IMR-90 (cell line): ENCODE measurements around the gene ODAD2. TPM values are rescaled to one million over a fixed set of nuclear protein-coding genes. Genes with fewer than 3 reads are reported as not detected.

Experiments used
- ATAC-seq: fragments of 200-7000 bp; cut with Tn5 transposase; 2 replicates; pipeline ENCODE4 v1.9.1; 2020; ENCODE audit warnings: low read depth, mild to moderate bottlenecking, moderate library complexity
- BruUV-seq: library from RNA; stranded (reverse); fragments of 400-500 nt; replicated peaks from 2 replicates; lab custom pipeline; 2021; lab: Mats Ljungman, UMichigan
- CTCF ChIA-PET: fragments of 300-600 bp; formaldehyde crosslinking; extraction: SDS; loops from one replicate; lab custom pipeline; 2021; ENCODE audit warnings: antibody characterized with exemption; lab: Yijun Ruan, JAX
- POLR2A ChIA-PET: fragments of 300-600 bp; sonication (Branson Sonifier 250); formaldehyde crosslinking; loops from one replicate; lab custom pipeline; 2022; ENCODE audit warnings: antibody characterized with exemption; ENCODE audit not compliant: unreplicated experiment; lab: Charles Lee
- DNase-seq: peaks from one replicate; pipeline ENCODE4 v3.0.0; 2013
- H2AFZ ChIP-seq: replicated peaks from 2 replicates; pipeline ENCODE3; 2013; ENCODE audit warnings: low read length, mild to moderate bottlenecking; ENCODE audit not compliant: poor library complexity
- H2AK5ac ChIP-seq: 2 replicates; pipeline ENCODE4 v1.6.1; 2013; ENCODE audit warnings: low read depth, low read length, inconsistent platforms
- H2AK9ac ChIP-seq: replicated peaks from 2 replicates; pipeline ENCODE3; 2013; ENCODE audit warnings: mild to moderate bottlenecking, low read depth, low read length, moderate library complexity; ENCODE audit not compliant: poor library complexity
- H2BK120ac ChIP-seq: 2 replicates; pipeline ENCODE4 v1.6.1; 2013; ENCODE audit warnings: low read depth, low read length, inconsistent platforms
- H2BK15ac ChIP-seq: 3 replicates; pipeline ENCODE4 v1.6.1; 2013; ENCODE audit warnings: low read depth, low read length, inconsistent platforms
- H2BK20ac ChIP-seq: 2 replicates; pipeline ENCODE4 v1.6.1; 2013; ENCODE audit warnings: low read depth, mild to moderate bottlenecking, inconsistent platforms, low read length, moderate library complexity
- H2BK5ac ChIP-seq: 2 replicates; pipeline ENCODE4 v1.6.1; 2013; ENCODE audit warnings: mild to moderate bottlenecking, low read depth, low read length, inconsistent platforms; ENCODE audit not compliant: poor library complexity, severe bottlenecking
- H3K14ac ChIP-seq: replicated peaks from 2 replicates; pipeline ENCODE4 v1.6.1; 2013; ENCODE audit warnings: low read depth, low read length, inconsistent platforms
- H3K18ac ChIP-seq: 2 replicates; pipeline ENCODE4 v1.6.1; 2013; ENCODE audit warnings: low read depth, low read length, control low read depth
- H3K23ac ChIP-seq: 2 replicates; pipeline ENCODE4 v1.6.1; 2013; ENCODE audit warnings: low read depth, low read length, inconsistent platforms
- H3K27ac ChIP-seq: 2 replicates; pipeline ENCODE4 v1.5.1; 2013; ENCODE audit warnings: mild to moderate bottlenecking, control low read depth, low read length; ENCODE audit not compliant: insufficient read depth
- H3K27me3 ChIP-seq: 2 replicates; pipeline ENCODE4 v1.6.1; 2013; ENCODE audit warnings: low read length; ENCODE audit not compliant: control insufficient read depth, insufficient read depth
- H3K36me3 ChIP-seq: 2 replicates; pipeline ENCODE4 v1.6.1; 2013; ENCODE audit warnings: low read length, mixed read lengths; ENCODE audit not compliant: control insufficient read depth, insufficient read depth
- H3K4ac ChIP-seq: 2 replicates; pipeline ENCODE4 v1.6.1; 2013; ENCODE audit warnings: low read depth, low read length, inconsistent platforms
- H3K4me1 ChIP-seq: 2 replicates; pipeline ENCODE4 v1.6.1; 2013; ENCODE audit warnings: low read length, mixed read lengths; ENCODE audit not compliant: control insufficient read depth, insufficient read depth
- H3K4me2 ChIP-seq: 2 replicates; pipeline ENCODE4 v1.6.1; 2013; ENCODE audit warnings: low read depth, mild to moderate bottlenecking, control low read depth, low read length, moderate library complexity
- H3K4me3 ChIP-seq: 2 replicates; pipeline ENCODE4 v1.5.1; 2013; ENCODE audit warnings: low read depth, mild to moderate bottlenecking, control low read depth, low read length, moderate library complexity; ENCODE audit not compliant: insufficient read depth
- H3K56ac ChIP-seq: 2 replicates; pipeline ENCODE4 v1.6.1; 2013; ENCODE audit warnings: low read length, inconsistent platforms; ENCODE audit not compliant: insufficient read depth; ENCODE audit errors: extremely low read depth
- H3K79me1 ChIP-seq, 2 experiments: 2 replicates each; pipeline ENCODE4 v1.6.1; 2013; ENCODE audit warnings: low read length in 2 of 2, inconsistent platforms in 1 of 2, low read depth in 1 of 2
- H3K9ac ChIP-seq: 2 replicates; pipeline ENCODE4 v1.6.1; 2013; ENCODE audit warnings: low read depth, low read length, control low read depth
- H3K9me1 ChIP-seq: 2 replicates; pipeline ENCODE4 v1.6.1; 2013; ENCODE audit warnings: low read length, inconsistent platforms; ENCODE audit not compliant: insufficient read depth
- H3K9me3 ChIP-seq: 2 replicates; pipeline ENCODE4 v1.6.1; 2013; ENCODE audit warnings: low read length; ENCODE audit not compliant: control insufficient read depth, insufficient read depth
- H4K20me1 ChIP-seq: 2 replicates; pipeline ENCODE4 v1.6.1; 2013; ENCODE audit warnings: low read length, inconsistent platforms; ENCODE audit not compliant: insufficient read depth
- H4K5ac ChIP-seq: 2 replicates; pipeline ENCODE4 v1.6.1; 2013; ENCODE audit warnings: mild to moderate bottlenecking, low read depth, low read length, control low read depth
- H4K8ac ChIP-seq, 2 experiments: 2 replicates each; pipeline ENCODE4 v1.6.1; 2013; ENCODE audit warnings: low read depth in 2 of 2, low read length in 2 of 2, control low read depth in 1 of 2, inconsistent platforms in 1 of 2
- H4K91ac ChIP-seq: 2 replicates; pipeline ENCODE4 v1.6.1; 2013; ENCODE audit warnings: low read depth, low read length, inconsistent platforms; ENCODE audit not compliant: insufficient read depth
- BHLHE40 ChIP-seq: fragments of 150-350 bp; IDR thresholded peaks from 2 replicates; pipeline ENCODE4 v1.6.1; 2016; ENCODE audit warnings: mild to moderate bottlenecking, low read depth, low read length
- CEBPB ChIP-seq: IDR thresholded peaks from 2 replicates; pipeline ENCODE4 v1.6.1; 2012; ENCODE audit warnings: low read depth, low read length, improper control_type of control experiment
- CHD1 ChIP-seq: IDR thresholded peaks from 2 replicates; pipeline ENCODE4 v1.6.1; 2012; ENCODE audit warnings: low read depth, low read length, improper control_type of control experiment
- FOS ChIP-seq: fragments of 150-350 bp; IDR thresholded peaks from 2 replicates; pipeline ENCODE4 v1.6.1; 2016; ENCODE audit warnings: low read depth, low read length
- MAFK ChIP-seq: IDR thresholded peaks from 2 replicates; pipeline ENCODE4 v1.6.1; 2012; ENCODE audit warnings: low read depth, low read length, improper control_type of control experiment
- MAZ ChIP-seq: IDR thresholded peaks from 2 replicates; pipeline ENCODE4 v1.6.1; 2012; ENCODE audit warnings: low read depth, mild to moderate bottlenecking, low read length, improper control_type of control experiment, moderate library complexity, borderline replicate concordance
- MXI1 ChIP-seq: IDR thresholded peaks from 2 replicates; pipeline ENCODE4 v1.6.1; 2012; ENCODE audit warnings: low read depth, mild to moderate bottlenecking, low read length, moderate library complexity, borderline replicate concordance
- NFE2L2 ChIP-seq: fragments of 150-350 bp; IDR thresholded peaks from 2 replicates; pipeline ENCODE4 v1.6.1; 2016; ENCODE audit warnings: low read depth, mild to moderate bottlenecking, low read length
- POLR2A ChIP-seq: IDR thresholded peaks from 2 replicates; pipeline ENCODE4 v1.6.1; 2012; ENCODE audit warnings: mild to moderate bottlenecking, low read depth, low read length
- RAD21 ChIP-seq: IDR thresholded peaks from 2 replicates; pipeline ENCODE4 v1.6.1; 2012; ENCODE audit warnings: low read length, improper control_type of control experiment
- RCOR1 ChIP-seq: IDR thresholded peaks from 2 replicates; pipeline ENCODE4 v1.6.1; 2012; ENCODE audit warnings: mild to moderate bottlenecking, low read length, improper control_type of control experiment; ENCODE audit not compliant: insufficient replicate concordance
- RFX5 ChIP-seq: IDR thresholded peaks from 2 replicates; pipeline ENCODE4 v1.8.0; 2012; ENCODE audit warnings: low read depth, mild to moderate bottlenecking, low read length, moderate library complexity
- SMC3 ChIP-seq: fragments of 150-350 bp; IDR thresholded peaks from 2 replicates; pipeline ENCODE4 v1.6.1; 2016; ENCODE audit warnings: low read depth, mild to moderate bottlenecking, antibody characterized with exemption, low read length, moderate library complexity
- whole genome bisulfite sequencing, 2 experiments: methylation state at CpG; one replicate each; pipeline versions ENCODE4 v1.1.5 to v1.1.7; 2013; ENCODE audit warnings: missing lambda C conversion rate in 2 of 2; ENCODE audit not compliant: insufficient read length in 1 of 2; ENCODE audit errors: extremely low coverage in 2 of 2; 5-methylcytosine and 5-hydroxymethylcytosine counted together
- dilution Hi-C: fragments of 300-500 bp; cut with HindIII; formaldehyde crosslinking; loops from one replicate; pipeline ENCODE4 v1.14.3; 2018; ENCODE audit warnings: low sequenced_read_pairs; ENCODE audit not compliant: unreplicated experiment
- in situ Hi-C: fragments of 300-500 bp; cut with MboI; formaldehyde crosslinking; loops from 3 replicates; pipeline ENCODE4 v1.14.3; 2019; ENCODE audit warnings: low sequenced_read_pairs, inconsistent platforms, mixed read lengths
- intact Hi-C: fragments of 100-400 bp; cut with micrococcal nuclease; formaldehyde crosslinking; loops from 2 replicates; pipeline ENCODE4 v1.10.0; 2022
- polyA plus RNA-seq, 3 experiments: library from polyadenylated mRNA; depleted of rRNA; stranded (reverse); fragments of >200 nt; gene quantifications; 2 replicates each; pipeline ENCODE4 v1.2.3, GENCODE V29; 2012; ENCODE audit warnings: low replicate concordance in 1 of 3
- total RNA-seq: library from RNA; depleted of rRNA; stranded (reverse); fragments of >200 nt; gene quantifications from 2 replicates; pipeline ENCODE4 v1.2.3, GENCODE V29; 2012
- TF ChIP-seq, protein P1 (sequence below): fragments of 150-350 bp; IDR thresholded peaks from 2 replicates; pipeline ENCODE4 v1.6.1; 2017; ENCODE audit warnings: mild to moderate bottlenecking, antibody characterized with exemption, low read length, low read depth
- TF ChIP-seq, protein P2 (sequence below): fragments of 150-350 bp; IDR thresholded peaks from 2 replicates; pipeline ENCODE4 v1.6.1; 2016; ENCODE audit warnings: low read depth, mild to moderate bottlenecking, low read length, moderate library complexity, borderline replicate concordance
- TF ChIP-seq, protein P3 (sequence below): conservative IDR thresholded peaks from 2 replicates; pipeline ENCODE4 v1.5.1; 2012; ENCODE audit warnings: mild to moderate bottlenecking, low read depth, low read length, improper control_type of control experiment

Gene ODAD2
- total and polyA plus RNA-seq, 2 of the 4 experiments (the other 2 are of a cell fraction) = 0.53 to 0.72 TPM

DNA sequence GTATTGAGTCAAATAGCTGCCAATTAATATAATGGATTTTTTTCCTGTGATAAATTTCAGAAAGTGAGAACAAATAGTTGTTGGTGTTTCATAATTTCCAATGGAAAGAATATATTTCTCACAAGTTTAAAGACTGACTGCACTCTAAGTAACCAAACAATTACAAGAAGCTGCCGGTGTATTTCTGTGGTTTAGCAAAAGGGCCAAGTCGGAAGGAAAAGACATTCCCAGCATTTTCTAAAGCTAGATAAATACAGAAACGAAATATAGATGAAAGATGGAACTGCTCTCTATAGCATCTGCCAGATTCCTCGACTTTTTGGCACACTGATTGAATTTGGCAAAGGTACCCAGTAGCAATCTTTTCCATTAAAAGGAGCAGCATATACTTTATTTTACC lies 160.5 kb downstream of the ODAD2 start:
- no CpG with 5 or more reads among the region's 4 CpGs for WGBS, 2 experiments

More for the DNA sequence above, 160.5 kb downstream of the ODAD2 start:
- Histone ChIP-seq H3K9ac (no peak overlapping the region), H2AK9ac (no peak overlapping the region), H4K5ac (no peak overlapping the region), H3K14ac (no peak overlapping the region), H3K27me3 (peaks cover 4% of the 10 kb centered on the region), H3K79me1 (no peaks in the 10 kb centered on the region), H4K20me1 (no peaks in the 10 kb centered on the region), H3K56ac (no peak overlapping the region), H3K4me1 (no peaks in the 10 kb centered on the region), H3K4ac (no peak overlapping the region), H3K4me3 (no peak overlapping the region), H2BK20ac (no peak overlapping the region), H2BK5ac (no peak overlapping the region), H4K91ac (no peak overlapping the region), H3K36me3 (no peaks in the 10 kb centered on the region), H3K27ac (no peak overlapping the region), H3K9me3 (no peaks in the 10 kb centered on the region), H3K23ac (no peak overlapping the region), H3K9me1 (peaks cover 2% of the 10 kb centered on the region; the same call in 1 of the 2 replicates), H2BK120ac (no peak overlapping the region), H2BK15ac (no peak overlapping the region), H2AFZ (no peak overlapping the region), H4K8ac (no peak overlapping the region), H3K4me2 (no peak overlapping the region), H2AK5ac (no peak overlapping the region), H3K18ac (no peak overlapping the region)
- ATAC-seq = no peak
- ChIA-PET POLR2A (no interaction called here), CTCF (no interaction called here)
- intact Hi-C loops = no loop called here
- dilution Hi-C loops = no loop called here
- no TSS peak for BruUV-seq
- TF ChIP-seq MXI1 = no peak
- TF ChIP-seq MAFK = no peak
- TF ChIP-seq NFE2L2 = no peak
- no peak for TF ChIP-seq MAZ
- TF ChIP-seq, protein P1, sequence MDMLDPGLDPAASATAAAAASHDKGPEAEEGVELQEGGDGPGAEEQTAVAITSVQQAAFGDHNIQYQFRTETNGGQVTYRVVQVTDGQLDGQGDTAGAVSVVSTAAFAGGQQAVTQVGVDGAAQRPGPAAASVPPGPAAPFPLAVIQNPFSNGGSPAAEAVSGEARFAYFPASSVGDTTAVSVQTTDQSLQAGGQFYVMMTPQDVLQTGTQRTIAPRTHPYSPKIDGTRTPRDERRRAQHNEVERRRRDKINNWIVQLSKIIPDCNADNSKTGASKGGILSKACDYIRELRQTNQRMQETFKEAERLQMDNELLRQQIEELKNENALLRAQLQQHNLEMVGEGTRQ = no peak
- TF ChIP-seq FOS = no peak
- TF ChIP-seq, protein P2, sequence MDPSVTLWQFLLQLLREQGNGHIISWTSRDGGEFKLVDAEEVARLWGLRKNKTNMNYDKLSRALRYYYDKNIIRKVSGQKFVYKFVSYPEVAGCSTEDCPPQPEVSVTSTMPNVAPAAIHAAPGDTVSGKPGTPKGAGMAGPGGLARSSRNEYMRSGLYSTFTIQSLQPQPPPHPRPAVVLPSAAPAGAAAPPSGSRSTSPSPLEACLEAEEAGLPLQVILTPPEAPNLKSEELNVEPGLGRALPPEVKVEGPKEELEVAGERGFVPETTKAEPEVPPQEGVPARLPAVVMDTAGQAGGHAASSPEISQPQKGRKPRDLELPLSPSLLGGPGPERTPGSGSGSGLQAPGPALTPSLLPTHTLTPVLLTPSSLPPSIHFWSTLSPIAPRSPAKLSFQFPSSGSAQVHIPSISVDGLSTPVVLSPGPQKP = no peak
- no peak for TF ChIP-seq CEBPB
- TF ChIP-seq BHLHE40 = no peak
- no peak for TF ChIP-seq RCOR1
- TF ChIP-seq RFX5 = no peak
- TF ChIP-seq SMC3 = no peak
- no peak for TF ChIP-seq POLR2A
- TF ChIP-seq CHD1 = no peak
- TF ChIP-seq RAD21 = no peak
- TF ChIP-seq, protein P3, sequence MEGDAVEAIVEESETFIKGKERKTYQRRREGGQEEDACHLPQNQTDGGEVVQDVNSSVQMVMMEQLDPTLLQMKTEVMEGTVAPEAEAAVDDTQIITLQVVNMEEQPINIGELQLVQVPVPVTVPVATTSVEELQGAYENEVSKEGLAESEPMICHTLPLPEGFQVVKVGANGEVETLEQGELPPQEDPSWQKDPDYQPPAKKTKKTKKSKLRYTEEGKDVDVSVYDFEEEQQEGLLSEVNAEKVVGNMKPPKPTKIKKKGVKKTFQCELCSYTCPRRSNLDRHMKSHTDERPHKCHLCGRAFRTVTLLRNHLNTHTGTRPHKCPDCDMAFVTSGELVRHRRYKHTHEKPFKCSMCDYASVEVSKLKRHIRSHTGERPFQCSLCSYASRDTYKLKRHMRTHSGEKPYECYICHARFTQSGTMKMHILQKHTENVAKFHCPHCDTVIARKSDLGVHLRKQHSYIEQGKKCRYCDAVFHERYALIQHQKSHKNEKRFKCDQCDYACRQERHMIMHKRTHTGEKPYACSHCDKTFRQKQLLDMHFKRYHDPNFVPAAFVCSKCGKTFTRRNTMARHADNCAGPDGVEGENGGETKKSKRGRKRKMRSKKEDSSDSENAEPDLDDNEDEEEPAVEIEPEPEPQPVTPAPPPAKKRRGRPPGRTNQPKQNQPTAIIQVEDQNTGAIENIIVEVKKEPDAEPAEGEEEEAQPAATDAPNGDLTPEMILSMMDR = no peak
- in situ Hi-C loops = no loop called here
- no peak for DNase-seq
